Keratinocyte (primary cell): ENCODE results near the gene PRSS36.
"Not testable (repeated sequence)": the region's sequence is repeated elsewhere in the genome, so short reads cannot be mapped to it uniquely, and the experiment has no call there.

Source experiments
- EZH2 ChIP-seq: IDR thresholded peaks from one replicate; pipeline ENCODE4 v1.6.1; 2012; ENCODE audit warnings: inconsistent platforms, mild to moderate bottlenecking, low read length, moderate library complexity
- TF ChIP-seq, protein P1 (sequence below), 3 experiments: IDR thresholded peaks in 1 of 3; conservative IDR thresholded peaks in 1 of 3; optimal IDR thresholded peaks in 1 of 3; 2 replicates in 2 of 3; 3 replicates in 1 of 3; pipeline versions ENCODE3 to v1.5.1; 2011; ENCODE audit warnings: low read length in 3 of 3, mild to moderate bottlenecking in 3 of 3, moderate library complexity in 2 of 3, control low read depth in 1 of 3, inconsistent platforms in 1 of 3; ENCODE audit not compliant: insufficient read depth in 2 of 3; ENCODE audit errors: extremely low read depth in 1 of 3

DNA sequence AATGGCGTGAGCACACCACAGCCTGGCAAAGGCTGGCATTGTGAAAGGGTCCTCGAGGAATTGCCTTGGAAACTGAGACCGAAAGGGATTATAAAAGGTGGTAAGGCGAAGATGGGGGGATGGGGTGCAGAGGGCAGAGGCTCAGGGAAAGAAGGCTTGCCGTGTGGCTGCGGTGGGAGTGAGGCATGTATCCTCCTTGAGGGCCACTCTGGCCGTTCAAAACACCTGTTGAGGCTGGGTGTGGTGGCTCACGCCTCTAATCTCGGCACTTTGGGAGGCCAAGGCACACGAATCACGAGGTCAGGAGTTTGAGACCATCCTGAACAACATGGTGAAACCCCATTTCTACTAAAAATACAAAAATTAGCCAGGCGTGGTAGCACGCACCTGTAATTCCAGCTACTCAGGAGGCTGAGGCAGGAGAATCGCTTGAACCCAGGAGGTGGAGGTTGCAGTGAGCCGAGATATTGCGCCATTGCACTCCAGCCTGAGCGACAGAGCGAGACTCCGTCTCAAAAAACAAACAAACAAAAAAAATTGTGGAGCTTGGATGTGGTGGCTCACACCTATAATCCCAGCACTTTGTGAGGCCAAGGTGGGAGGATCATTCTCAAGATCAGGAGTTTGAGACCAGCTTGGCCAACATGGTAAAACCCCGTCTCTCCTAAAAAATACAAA, 12.9 kb downstream of the PRSS36 start:
- TF ChIP-seq, protein P1, sequence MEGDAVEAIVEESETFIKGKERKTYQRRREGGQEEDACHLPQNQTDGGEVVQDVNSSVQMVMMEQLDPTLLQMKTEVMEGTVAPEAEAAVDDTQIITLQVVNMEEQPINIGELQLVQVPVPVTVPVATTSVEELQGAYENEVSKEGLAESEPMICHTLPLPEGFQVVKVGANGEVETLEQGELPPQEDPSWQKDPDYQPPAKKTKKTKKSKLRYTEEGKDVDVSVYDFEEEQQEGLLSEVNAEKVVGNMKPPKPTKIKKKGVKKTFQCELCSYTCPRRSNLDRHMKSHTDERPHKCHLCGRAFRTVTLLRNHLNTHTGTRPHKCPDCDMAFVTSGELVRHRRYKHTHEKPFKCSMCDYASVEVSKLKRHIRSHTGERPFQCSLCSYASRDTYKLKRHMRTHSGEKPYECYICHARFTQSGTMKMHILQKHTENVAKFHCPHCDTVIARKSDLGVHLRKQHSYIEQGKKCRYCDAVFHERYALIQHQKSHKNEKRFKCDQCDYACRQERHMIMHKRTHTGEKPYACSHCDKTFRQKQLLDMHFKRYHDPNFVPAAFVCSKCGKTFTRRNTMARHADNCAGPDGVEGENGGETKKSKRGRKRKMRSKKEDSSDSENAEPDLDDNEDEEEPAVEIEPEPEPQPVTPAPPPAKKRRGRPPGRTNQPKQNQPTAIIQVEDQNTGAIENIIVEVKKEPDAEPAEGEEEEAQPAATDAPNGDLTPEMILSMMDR (optimal IDR thresholded peaks at IDR 0.05 in 1 of 3, IDR thresholded peaks at IDR 0.05 in 1 of 3, conservative IDR thresholded peaks at IDR 0.05 in 1 of 3; ENCODE audit: extremely low read depth in 1 of 3, insufficient read depth in 2 of 3, low read length in 3 of 3), result not testable (repeated sequence)
- TF ChIP-seq EZH2, result not testable (repeated sequence)
